H1 (cell line): Measurements from ENCODE around the gene SKIDA1. TPM values are rescaled to one million over a fixed set of nuclear protein-coding genes. Genes with fewer than 3 reads are reported as not detected.

Experiments used
- CTCF ChIA-PET: fragments of 300-600 bp; sonication (Branson Sonifier 250); formaldehyde crosslinking; loops from one replicate; lab custom pipeline; 2021; ENCODE audit not compliant: partially characterized antibody; lab: Charles Lee
- POLR2A ChIA-PET: fragments of 300-600 bp; sonication (Branson Sonifier 250); formaldehyde crosslinking; loops from one replicate; lab custom pipeline; 2021; ENCODE audit warnings: inconsistent platforms; ENCODE audit not compliant: partially characterized antibody; lab: Charles Lee
- DNase-seq, 2 experiments: peaks; one replicate each; pipeline versions ENCODE4 v3.0.0 to v3.0.0-alpha.2; 2010 to 2022; ENCODE audit warnings: low spot score in 2 of 2, low read depth in 1 of 2, mixed read lengths in 1 of 2
- FAIRE-seq: peaks from 2 replicates; lab custom pipeline; 2011; peaks lifted over from hg19 to GRCh38; lab: Jason Lieb, UNC
- H2AFZ ChIP-seq: 2 replicates; pipeline ENCODE4 v1.8.1; 2012; ENCODE audit warnings: low read length, inconsistent platforms
- H2AK5ac ChIP-seq: 2 replicates; pipeline ENCODE4 v1.6.1; 2013; ENCODE audit warnings: low read depth, low read length
- H2BK120ac ChIP-seq: replicated peaks from 2 replicates; pipeline ENCODE3; 2013; ENCODE audit warnings: low read depth, low read length, inconsistent platforms
- H2BK12ac ChIP-seq: 2 replicates; pipeline ENCODE4 v1.6.1; 2013; ENCODE audit warnings: low read depth, low read length
- H2BK15ac ChIP-seq: 2 replicates; pipeline ENCODE4 v1.6.1; 2013; ENCODE audit warnings: low read length
- H2BK20ac ChIP-seq: 2 replicates; pipeline ENCODE4 v1.6.1; 2013; ENCODE audit warnings: low read length
- H2BK5ac ChIP-seq: 2 replicates; pipeline ENCODE4 v1.6.1; 2013; ENCODE audit warnings: low read depth, low read length
- H3K14ac ChIP-seq: 2 replicates; pipeline ENCODE4 v1.6.1; 2013; ENCODE audit warnings: inconsistent platforms; ENCODE audit not compliant: insufficient read length
- H3K18ac ChIP-seq: 2 replicates; pipeline ENCODE4 v1.6.1; 2013; ENCODE audit warnings: low read length; ENCODE audit errors: extremely low read depth
- H3K23ac ChIP-seq: 2 replicates; pipeline ENCODE4 v1.6.1; 2013; ENCODE audit warnings: inconsistent platforms; ENCODE audit not compliant: insufficient read length
- H3K23me2 ChIP-seq: 2 replicates; pipeline ENCODE4 v1.6.1; 2013; ENCODE audit warnings: low read depth, low read length
- H3K27ac ChIP-seq: 2 replicates; pipeline ENCODE4 v1.6.1; 2011; ENCODE audit warnings: low read depth, low read length, inconsistent platforms
- H3K27me3 ChIP-seq, 4 experiments: replicated peaks in 1 of 4; 1 replicate in 1 of 4; 2 replicates in 3 of 4; pipeline versions ENCODE4 v1.6.1 to v1.8.1; 2011 to 2013; ENCODE audit warnings: low read length in 3 of 4, mild to moderate bottlenecking in 3 of 4, inconsistent platforms in 2 of 4, mixed read lengths in 2 of 4, moderate library complexity in 1 of 4; ENCODE audit not compliant: control insufficient read depth in 3 of 4, insufficient read depth in 3 of 4; ENCODE audit errors: extremely low read depth in 1 of 4
- H3K36me3 ChIP-seq, 4 experiments: 2 replicates each; pipeline versions ENCODE4 v1.6.1 to v1.8.1; 2011 to 2013; ENCODE audit warnings: mild to moderate bottlenecking in 4 of 4, low read length in 3 of 4, moderate library complexity in 2 of 4, control low read depth in 1 of 4, inconsistent platforms in 1 of 4; ENCODE audit not compliant: insufficient read depth in 4 of 4, control insufficient read depth in 2 of 4
- H3K4ac ChIP-seq: replicated peaks from 2 replicates; pipeline ENCODE3; 2013; ENCODE audit warnings: low read length, low read depth, mixed read lengths, inconsistent platforms; ENCODE audit not compliant: insufficient read length
- H3K4me1 ChIP-seq, 4 experiments: replicated peaks in 1 of 4; 1 replicate in 1 of 4; 2 replicates in 3 of 4; pipeline versions ENCODE4 v1.6.1 to v1.8.1; 2011 to 2013; ENCODE audit warnings: low read length in 3 of 4, inconsistent platforms in 2 of 4, mixed read lengths in 1 of 4; ENCODE audit not compliant: insufficient read depth in 4 of 4, control insufficient read depth in 3 of 4
- H3K4me2 ChIP-seq, 2 experiments: 2 replicates each; pipeline versions ENCODE4 v1.6.1 to v1.8.1; 2011 to 2013; ENCODE audit warnings: low read depth in 2 of 2, low read length in 2 of 2, control low read depth in 1 of 2, inconsistent platforms in 1 of 2, mild to moderate bottlenecking in 1 of 2; ENCODE audit not compliant: insufficient read depth in 1 of 2
- H3K4me3 ChIP-seq, 4 experiments: fragments of 200-600, 300-600 bp in 1 of 4; sonication (generic), shearing (Covaris generic), sonication (Bioruptor Twin) in 1 of 4; 2 replicates each; pipeline versions ENCODE4 v1.5.1 to v1.8.1; 2011 to 2016; ENCODE audit warnings: low read length in 4 of 4, low read depth in 3 of 4, control low read depth in 2 of 4, inconsistent platforms in 2 of 4, mild to moderate bottlenecking in 2 of 4, mixed read lengths in 1 of 4, moderate library complexity in 1 of 4; ENCODE audit not compliant: insufficient read depth in 2 of 4; ENCODE audit errors: extremely low read depth in 1 of 4
- H3K56ac ChIP-seq: replicated peaks from 2 replicates; pipeline ENCODE3; 2013; ENCODE audit warnings: low read depth, mild to moderate bottlenecking, mixed read lengths, low read length, inconsistent platforms; ENCODE audit not compliant: insufficient read length
- H3K79me1 ChIP-seq: 2 replicates; pipeline ENCODE4 v1.6.1; 2013; ENCODE audit warnings: low read depth, low read length, control low read depth
- H3K79me2 ChIP-seq, 2 experiments: 2 replicates each; pipeline versions ENCODE4 v1.6.1 to v1.8.1; 2012 to 2013; ENCODE audit warnings: low read length in 2 of 2, mild to moderate bottlenecking in 2 of 2, inconsistent platforms in 1 of 2; ENCODE audit not compliant: insufficient read depth in 2 of 2, control insufficient read depth in 1 of 2
- H3K9ac ChIP-seq, 4 experiments: replicated peaks in 1 of 4; 1 replicate in 1 of 4; 2 replicates in 3 of 4; pipeline versions ENCODE4 v1.6.1 to v1.8.1; 2011 to 2013; ENCODE audit warnings: low read depth in 3 of 4, low read length in 3 of 4, control low read depth in 2 of 4, mild to moderate bottlenecking in 2 of 4, moderate library complexity in 2 of 4, inconsistent platforms in 1 of 4; ENCODE audit errors: extremely low read depth in 1 of 4
- H3K9me3 ChIP-seq, 2 experiments: 2 replicates each; pipeline versions ENCODE4 v1.6.1 to v1.8.1; 2012 to 2013; ENCODE audit warnings: mild to moderate bottlenecking in 2 of 2, moderate library complexity in 2 of 2, control low read depth in 1 of 2, inconsistent platforms in 1 of 2, low read depth in 1 of 2, low read length in 1 of 2, mixed read lengths in 1 of 2; ENCODE audit not compliant: insufficient read depth in 2 of 2
- H4K20me1 ChIP-seq, 2 experiments: replicated peaks in 1 of 2; 2 replicates each; pipeline versions ENCODE3 to v1.8.1; 2011 to 2013; ENCODE audit warnings: inconsistent platforms in 2 of 2, low read length in 2 of 2, mild to moderate bottlenecking in 1 of 2; ENCODE audit not compliant: insufficient read depth in 2 of 2, control insufficient read depth in 1 of 2
- H4K5ac ChIP-seq: 2 replicates; pipeline ENCODE4 v1.6.1; 2013; ENCODE audit warnings: low read length, low read depth, mixed read lengths, inconsistent platforms; ENCODE audit not compliant: insufficient read length
- H4K8ac ChIP-seq: 2 replicates; pipeline ENCODE4 v1.8.0; 2013; ENCODE audit warnings: mild to moderate bottlenecking, moderate library complexity, low read length, inconsistent platforms; ENCODE audit not compliant: insufficient read depth; ENCODE audit errors: extremely low read depth
- H4K91ac ChIP-seq: replicated peaks from 2 replicates; pipeline ENCODE3; 2013; ENCODE audit warnings: low read length, mixed read lengths, inconsistent platforms; ENCODE audit not compliant: insufficient read length
- ATF2 ChIP-seq: IDR thresholded peaks from 2 replicates; pipeline ENCODE4 v1.6.1; 2012; ENCODE audit warnings: low read length, inconsistent platforms
- CHD1 ChIP-seq: IDR thresholded peaks from 2 replicates; pipeline ENCODE4 v1.6.1; 2012; ENCODE audit warnings: low read depth, low read length, improper control_type of control experiment
- EZH2 ChIP-seq: fragments of 200-600 bp; sonication (generic); IDR thresholded peaks from 2 replicates; pipeline ENCODE4 v1.7.1; 2012; ENCODE audit warnings: low read depth, mild to moderate bottlenecking, moderate library complexity, low read length, inconsistent platforms; ENCODE audit not compliant: severe bottlenecking
- HDAC2 ChIP-seq, 2 experiments: fragments of 300-600 bp in 1 of 2; sonication (generic) in 1 of 2; IDR thresholded peaks; 2 replicates each; pipeline ENCODE4 v1.6.1; 2011 to 2012; ENCODE audit warnings: low read depth in 2 of 2, low read length in 2 of 2, mild to moderate bottlenecking in 2 of 2, moderate library complexity in 2 of 2, borderline replicate concordance in 1 of 2, inconsistent platforms in 1 of 2
- SP1 ChIP-seq: IDR thresholded peaks from 2 replicates; pipeline ENCODE4 v1.6.1; 2011; ENCODE audit warnings: low read depth, low read length
- TAF7 ChIP-seq: optimal IDR thresholded peaks from 2 replicates; pipeline ENCODE3; 2011; ENCODE audit warnings: low read depth, mild to moderate bottlenecking, inconsistent platforms, low read length, moderate library complexity, borderline replicate concordance
- TEAD4 ChIP-seq: IDR thresholded peaks from 2 replicates; pipeline ENCODE4 v1.6.1; 2012; ENCODE audit warnings: low read depth, low read length, inconsistent platforms, mixed read lengths
- WGBS, 2 experiments: shearing (Covaris generic) in 1 of 2; methylation state at CpG; one replicate each; pipeline versions ENCODE4 v1.1.6 to v1.1.7; 2013 to 2015; ENCODE audit warnings: low lambda C conversion rate in 2 of 2, mixed read lengths in 2 of 2, inconsistent platforms in 1 of 2, low coverage in 1 of 2, missing lambda C conversion rate in 1 of 2; ENCODE audit not compliant: insufficient replicate concordance in 2 of 2, insufficient coverage in 1 of 2, insufficient read length in 1 of 2; ENCODE audit errors: extremely low coverage in 1 of 2, missing lambda C conversion rate in 1 of 2; 5-methylcytosine and 5-hydroxymethylcytosine counted together
- polyA plus RNA-seq, 7 experiments: library from polyadenylated mRNA; depleted of rRNA in 3 of 7; stranded (reverse) in 5 of 7; unstranded in 2 of 7; fragments of >200 nt in 5 of 7; fragments of 200-250 nt in 2 of 7; gene quantifications; 1 replicate in 5 of 7; 2 replicates in 1 of 7; 4 replicates in 1 of 7; pipeline versions ENCODE4 v1.2.1 to v1.2.3, GENCODE V29; 2011 to 2013; ENCODE audit warnings: missing spikeins in 2 of 7, mixed read lengths in 2 of 7
- total RNA-seq: library from RNA; stranded (reverse); fragmentation: NEBNext Ultra II Directional; extraction: Animal tissue kit (Norgen Biotek cat#: 25700); gene quantifications from 2 replicates; pipeline ENCODE4 v1.2.1, GENCODE V29; 2021

Gene SKIDA1
- total and polyA plus RNA-seq, 2 of the 8 experiments (the other 6 are each of a cell fraction or from before 2014, with no cell fraction given), result 1.5 to 8.0 TPM

- Histone ChIP-seq H3K4me2 (peak overlapping the region; percentile 39 to 100), H2AK5ac (no peak overlapping the region), H3K23me2 (peaks cover 30% of the 10 kb centered on the region)
- no peak for DNase-seq
- FAIRE-seq, result no peak
- no peak for TF ChIP-seq TAF7
- TF ChIP-seq ATF2, result no peak
- no peak for TF ChIP-seq TEAD4
- TF ChIP-seq EZH2, result no peak
- TF ChIP-seq SP1, result no peak
- TF ChIP-seq HDAC2 (IDR thresholded peaks at IDR 0.05; ENCODE audit: borderline replicate concordance in 1 of 2, low read depth in 2 of 2, low read length in 2 of 2), result no peak
- no peak for TF ChIP-seq CHD1
- TF ChIP-seq, all 59 proteins: peak for 0
- H4K20me1 ChIP-seq, result peaks cover 0 to 2% of the 10 kb centered on the region in 2 experiments
- peaks cover 3 to 36% (median 19%) of the 10 kb centered on the region in 4 experiments; a peak in 6 of 7 replicates for H3K4me1 ChIP-seq
- H3K56ac ChIP-seq, result no peak overlapping the region
- H3K23ac ChIP-seq, result no peak overlapping the region
- no peak overlapping the region for H4K8ac ChIP-seq
- no peaks in the 10 kb centered on the region; a peak in 2 of 7 replicates for H3K27me3 ChIP-seq
- H3K9ac ChIP-seq, result no peak overlapping the region
- H3K79me2 ChIP-seq, result peaks cover 0 to 55% of the 10 kb centered on the region in 2 experiments; a peak in 3 of 4 replicates
- H3K14ac ChIP-seq, result no peak overlapping the region
- no peaks in the 10 kb centered on the region for H3K79me1 ChIP-seq
- H2BK5ac ChIP-seq, result no peak overlapping the region
- no peak overlapping the region for H2BK12ac ChIP-seq
- H4K91ac ChIP-seq, result no peak overlapping the region
- ChIA-PET CTCF (interaction anchor here (0.9 to 4.2 kb wide), 3 partner anchors 12 to 219 kb away, joined by 3 to 24 read pairs (median 4); no protein-coding TSS in a partner anchor), POLR2A (interaction anchor here (1.0 to 17.3 kb wide), 4 partner anchors 10 to 20 kb away, joined by 4 to 352 read pairs (median 235); partner anchors contain the start of gene SKIDA1)
- no peaks in the 10 kb centered on the region for H3K9me3 ChIP-seq
- no peak overlapping the region for H3K18ac ChIP-seq
- 60% methylated on average over 2 of the region's 2 CpGs; no CpG with 5 or more reads in 1 of the 2 experiments for WGBS, 2 experiments
- peak overlapping the region; percentile 57 for H4K5ac ChIP-seq
- no peak overlapping the region for H2BK15ac ChIP-seq
- H2AFZ ChIP-seq, result no peak overlapping the region
- peak overlapping the region in 2 of 4 experiments; percentile 22 to 69; a peak in 5 of 8 replicates for H3K4me3 ChIP-seq
- no peaks in the 10 kb centered on the region for H3K36me3 ChIP-seq
- H3K27ac ChIP-seq, result no peak overlapping the region
- H2BK20ac ChIP-seq, result no peak overlapping the region
- no peak overlapping the region for H3K4ac ChIP-seq
- H2BK120ac ChIP-seq, result no peak overlapping the region
Measured at GRCh38 chr10:21512573-21513404, 12.7 kb downstream of the SKIDA1 start.
